ENCODE measurements around the gene ARL17B.
"Not testable (repeated sequence)": the region's sequence is repeated elsewhere in the genome, so short reads cannot be mapped to it uniquely, and the experiment has no call there.

The ARL17B gene

GRCh38 chr17:46361755-46362154 is at the start of gene ARL17B:
TSS of gene ARL17B (minus strand) at chr17:46361766. CDS start at chr17:46358397, 3,369 bp downstream.
- DNase-seq (ENCODE audit: low read depth in 2 of 2), result not testable (repeated sequence)

- not testable (repeated sequence) for DNase-seq (ENCODE audit: low read depth in 2 of 2)
Measured at GRCh38 chr17:46409864-46410263, 48.3 kb upstream of the ARL17B start.

GRCh38 chr17:46407155-46407554 is 45.6 kb upstream of the ARL17B start:
- DNase-seq (ENCODE audit: low read depth in 2 of 2), result not testable (repeated sequence)

DNA sequence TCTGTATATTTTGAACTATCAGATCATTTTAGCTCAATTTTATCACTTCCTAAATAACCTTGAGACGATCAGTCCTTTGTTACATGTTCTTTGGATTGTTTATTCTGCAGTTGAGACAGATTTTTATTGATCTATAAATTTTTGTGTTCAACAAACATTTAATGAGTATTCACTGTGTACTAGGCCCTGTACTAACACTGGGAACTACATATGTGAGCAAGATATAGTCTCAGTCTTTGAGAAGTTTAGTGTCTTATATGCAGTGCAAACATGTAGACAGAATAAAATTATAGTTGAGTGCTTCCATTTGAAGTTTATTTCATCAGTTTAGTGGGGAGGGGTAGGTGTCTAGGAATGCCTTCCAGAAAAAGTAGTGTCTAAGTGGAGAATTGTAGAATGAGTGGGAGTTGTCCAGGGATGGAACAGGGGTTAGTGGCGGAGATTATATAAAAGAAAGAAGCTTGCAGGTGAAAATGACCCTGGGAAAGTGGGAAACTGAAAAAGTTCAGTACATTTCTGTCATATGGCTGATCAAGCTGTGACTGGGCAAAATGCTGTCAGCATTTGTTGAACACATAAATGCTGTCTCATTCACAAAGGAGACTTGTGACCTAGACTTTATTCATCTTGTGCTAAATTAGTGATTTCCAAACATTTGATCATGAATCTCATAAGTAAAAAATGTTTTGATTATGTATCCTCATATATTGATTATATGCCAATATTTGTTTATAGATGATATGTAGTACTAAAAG is 39.6 kb upstream of the ARL17B start:
- DNase-seq (ENCODE audit: low read depth in 2 of 2), result not testable (repeated sequence)

GRCh38 chr17:46400543-46400942 is 39.0 kb upstream of the ARL17B start:
- not testable (repeated sequence) for DNase-seq (ENCODE audit: low read depth in 2 of 2)

- DNase-seq (ENCODE audit: low read depth in 2 of 2), result not testable (repeated sequence)
Measured at GRCh38 chr17:46399993-46400392, 38.4 kb upstream of the ARL17B start.

DNA sequence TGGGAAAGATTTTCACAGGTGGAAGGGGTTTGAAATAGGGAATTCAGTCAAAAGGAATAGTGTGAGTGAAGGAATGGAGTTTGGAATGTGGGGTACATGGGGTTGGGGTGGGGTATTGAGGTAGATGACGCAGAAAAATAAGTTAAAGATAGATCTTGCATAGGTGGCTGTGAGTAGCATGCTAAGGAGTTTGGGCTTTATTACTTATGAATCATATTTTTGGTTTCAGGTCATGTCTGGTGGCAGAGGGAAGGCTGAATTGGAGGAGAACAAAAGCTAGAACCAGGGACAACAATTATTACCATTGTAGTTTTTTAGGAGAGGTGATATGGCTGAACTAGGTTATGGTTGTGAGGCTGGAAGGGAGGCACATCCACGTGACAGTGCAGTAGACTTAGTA is 34.7 kb upstream of the ARL17B start:
- not testable (repeated sequence) for DNase-seq (ENCODE audit: low read depth in 2 of 2)

GRCh38 chr17:46393702-46394101 is 32.1 kb upstream of the ARL17B start:
- not testable (repeated sequence) for DNase-seq (ENCODE audit: low read depth in 2 of 2)

DNA sequence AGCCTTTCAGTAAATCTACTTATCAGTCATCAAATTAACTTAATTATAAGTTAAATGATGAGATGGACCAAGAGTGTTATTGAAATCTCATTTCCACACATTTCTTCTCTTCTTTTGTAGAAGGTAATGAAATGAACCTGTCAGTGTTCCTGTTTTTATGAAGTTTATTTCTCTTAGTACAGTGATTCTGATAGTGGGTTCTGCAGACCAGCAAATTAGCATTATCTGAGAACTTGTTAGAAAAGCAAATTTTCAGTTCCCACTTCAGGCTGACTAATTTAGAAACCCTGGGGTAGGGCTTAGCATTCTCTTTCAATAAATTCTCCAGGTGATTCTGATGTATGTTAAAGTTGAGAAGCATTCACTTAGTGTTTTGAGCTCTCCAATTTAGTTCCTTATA is 23.9 kb upstream of the ARL17B start:
- not testable (repeated sequence) for DNase-seq (ENCODE audit: low read depth in 2 of 2)

DNA sequence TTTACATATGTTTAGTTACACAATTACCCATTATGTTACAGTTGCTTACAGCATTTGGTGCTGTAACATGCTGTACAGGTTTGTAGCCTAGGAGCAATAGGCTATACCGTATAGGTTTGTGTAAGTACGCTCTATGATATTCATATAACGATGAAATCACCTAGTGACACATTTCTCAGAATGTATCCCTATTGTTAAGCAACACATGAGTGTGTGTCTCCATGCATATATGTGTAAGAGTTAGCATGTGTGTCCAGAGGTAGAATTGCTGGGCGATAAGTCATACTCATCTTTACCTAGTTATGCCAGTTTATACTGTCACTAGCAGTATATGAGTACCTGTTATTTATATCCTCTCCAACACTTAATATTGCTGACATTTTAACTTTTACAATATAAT is 21.6 kb upstream of the ARL17B start:
- not testable (repeated sequence) for DNase-seq (ENCODE audit: low read depth in 2 of 2)

GRCh38 chr17:46373418-46373817 is 11.9 kb upstream of the ARL17B start:
- DNase-seq (ENCODE audit: low read depth in 2 of 2), result not testable (repeated sequence)

- DNase-seq (ENCODE audit: low read depth in 2 of 2), result not testable (repeated sequence)
Measured at GRCh38 chr17:46372236-46373229, 11.0 kb upstream of the ARL17B start.

DNA sequence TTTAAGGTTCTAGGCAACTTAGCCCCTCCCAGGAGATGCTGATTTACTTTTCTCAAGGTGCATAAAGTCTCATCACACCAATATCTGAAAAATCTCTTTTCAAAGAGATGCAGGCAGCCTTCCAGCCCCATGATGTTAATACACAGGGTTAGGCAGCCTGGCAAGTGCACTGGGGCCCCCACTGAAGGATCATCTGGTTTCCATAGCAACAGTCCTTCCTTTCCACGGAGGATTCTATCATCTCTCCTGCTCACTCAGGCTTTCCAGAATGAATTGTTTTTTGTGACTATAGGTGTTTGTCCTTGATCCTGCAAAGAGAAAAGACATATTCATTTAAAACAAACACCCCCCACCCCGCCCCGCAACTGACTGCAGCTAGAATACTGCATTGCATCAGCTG is 6.0 kb upstream of the ARL17B start:
- not testable (repeated sequence) for DNase-seq (ENCODE audit: low read depth in 2 of 2)

- DNase-seq (ENCODE audit: low read depth in 2 of 2), result not testable (repeated sequence)
Measured at GRCh38 chr17:46361145-46361735, 326 bp downstream of the ARL17B start.

DNA sequence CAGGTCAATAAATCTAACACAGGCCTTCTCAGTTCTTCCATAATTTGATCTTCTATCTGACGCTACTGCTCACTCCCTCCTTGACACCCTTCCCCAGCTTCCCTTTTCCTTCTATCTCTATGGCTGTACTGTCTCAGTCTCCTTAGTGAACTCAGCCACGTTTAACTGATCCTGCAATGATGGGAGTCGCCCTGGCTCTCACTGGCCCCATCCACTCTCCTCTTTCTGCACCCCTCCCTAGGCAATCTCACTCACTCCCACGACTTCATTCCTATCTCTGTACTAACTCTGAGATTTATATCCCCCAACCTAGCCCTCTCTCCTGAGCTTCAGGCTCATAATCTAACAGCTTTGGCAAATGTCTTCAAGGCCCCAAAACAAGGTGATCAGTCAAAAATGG is 7.7 kb downstream of the ARL17B start:
- DNase-seq (ENCODE audit: low read depth in 2 of 2), result not testable (repeated sequence)

DNA sequence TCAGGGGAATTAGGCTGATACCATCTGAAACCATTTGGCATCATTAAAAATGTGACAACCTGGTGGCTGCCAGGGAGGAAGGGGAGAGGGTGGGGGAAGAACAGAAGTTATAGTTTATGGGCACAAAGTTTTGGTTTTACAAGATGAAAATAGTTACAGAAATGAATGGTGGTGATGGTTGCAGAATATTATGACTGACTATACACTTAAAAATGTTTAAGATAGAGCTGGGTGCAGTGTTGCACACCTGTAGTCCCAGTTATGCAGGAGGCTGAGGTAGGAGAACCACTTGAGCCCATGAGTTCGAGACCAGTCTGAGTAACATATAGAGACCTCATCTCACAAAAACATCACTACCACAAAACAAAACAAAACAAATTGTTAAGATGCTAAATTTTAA is 12.5 kb downstream of the ARL17B start:
- not testable (repeated sequence) for DNase-seq (ENCODE audit: low read depth in 2 of 2)

DNA sequence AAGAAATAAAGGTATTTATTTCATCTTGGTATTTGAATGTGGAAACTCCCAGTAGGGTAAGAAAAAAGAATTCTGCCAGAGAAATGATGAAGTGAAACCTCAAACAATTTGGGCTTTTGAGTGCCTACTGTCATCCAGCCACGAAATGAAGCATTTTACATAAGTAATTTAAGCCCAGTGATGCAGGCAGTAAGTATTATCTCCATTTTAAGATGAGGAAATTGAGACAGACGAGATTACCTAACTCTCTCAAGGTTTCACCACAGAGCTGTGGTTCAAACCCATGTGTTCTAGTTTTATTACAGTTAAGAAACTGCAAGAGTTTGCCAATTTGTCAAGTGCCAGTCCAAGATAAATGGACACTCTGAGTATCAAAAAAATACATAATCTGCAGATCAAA is 13.2 kb downstream of the ARL17B start:
- not testable (repeated sequence) for DNase-seq (ENCODE audit: low read depth in 2 of 2)

- not testable (repeated sequence) for DNase-seq (ENCODE audit: low read depth in 2 of 2)
Measured at GRCh38 chr17:46342131-46342530, 19.4 kb downstream of the ARL17B start.

DNA sequence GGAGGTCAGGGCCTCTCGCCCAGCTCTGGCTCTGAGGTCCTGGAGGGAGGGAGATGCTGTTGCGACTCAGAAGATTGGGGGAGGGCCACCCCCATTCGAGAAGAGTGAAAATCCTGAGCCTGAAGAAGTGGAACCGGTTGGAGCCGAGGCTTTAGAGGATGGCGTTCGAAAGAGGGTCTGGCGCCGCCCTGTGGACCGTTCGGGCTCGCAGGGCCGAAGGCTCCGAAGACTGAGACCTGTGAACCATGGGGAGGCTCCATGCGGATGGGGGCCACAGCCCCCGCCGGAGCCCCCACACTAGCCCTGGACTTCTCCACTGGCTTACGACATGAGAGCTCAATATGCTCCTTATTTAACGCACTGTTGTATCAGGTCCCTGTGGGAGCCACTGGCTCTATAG is 20.3 kb downstream of the ARL17B start:
- not testable (repeated sequence) for DNase-seq (ENCODE audit: low read depth in 2 of 2)

- DNase-seq (ENCODE audit: low read depth in 2 of 2), result not testable (repeated sequence)
Measured at GRCh38 chr17:46294831-46295230, 66.7 kb downstream of the ARL17B start, which contains the start of gene LRRC37A. TSS of gene LRRC37A (plus strand) at chr17:46295131. CDS start at chr17:46295134, 3 bp downstream.

DNA sequence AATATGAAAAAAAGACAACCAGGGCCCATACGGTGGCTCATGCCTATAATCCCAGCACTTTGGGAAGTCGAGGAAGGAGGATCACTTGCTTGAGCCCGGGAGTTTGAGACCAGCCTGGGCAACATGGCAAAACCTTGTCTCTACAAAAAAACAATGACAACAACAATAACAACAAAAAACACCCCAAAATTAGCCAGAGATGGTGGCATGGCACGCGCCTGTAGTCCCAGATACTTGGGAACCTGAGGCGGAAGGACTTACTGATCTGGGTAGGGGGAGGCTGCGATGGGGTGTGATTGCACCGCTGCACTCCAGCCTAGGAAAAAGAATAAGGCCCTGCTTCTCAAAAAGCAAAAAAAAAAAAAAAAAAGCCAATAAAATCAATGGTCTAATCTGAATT is 69.9 kb downstream of the ARL17B start:
- not testable (repeated sequence) for DNase-seq (ENCODE audit: low read depth in 2 of 2)

Data from fibroblast of skin of left quadriceps (primary cell).